HS-27A (cell line): ENCODE measurements around the gene MARF1.
"Not testable (repeated sequence)": the region's sequence is repeated elsewhere in the genome, so short reads cannot be mapped to it uniquely, and the experiment has no call there.

Experiments
- DNase-seq: peaks from one replicate; pipeline ENCODE4 v3.0.0-alpha.2; 2012; ENCODE audit warnings: low read depth, missing footprints

MARF1 gene

DNA sequence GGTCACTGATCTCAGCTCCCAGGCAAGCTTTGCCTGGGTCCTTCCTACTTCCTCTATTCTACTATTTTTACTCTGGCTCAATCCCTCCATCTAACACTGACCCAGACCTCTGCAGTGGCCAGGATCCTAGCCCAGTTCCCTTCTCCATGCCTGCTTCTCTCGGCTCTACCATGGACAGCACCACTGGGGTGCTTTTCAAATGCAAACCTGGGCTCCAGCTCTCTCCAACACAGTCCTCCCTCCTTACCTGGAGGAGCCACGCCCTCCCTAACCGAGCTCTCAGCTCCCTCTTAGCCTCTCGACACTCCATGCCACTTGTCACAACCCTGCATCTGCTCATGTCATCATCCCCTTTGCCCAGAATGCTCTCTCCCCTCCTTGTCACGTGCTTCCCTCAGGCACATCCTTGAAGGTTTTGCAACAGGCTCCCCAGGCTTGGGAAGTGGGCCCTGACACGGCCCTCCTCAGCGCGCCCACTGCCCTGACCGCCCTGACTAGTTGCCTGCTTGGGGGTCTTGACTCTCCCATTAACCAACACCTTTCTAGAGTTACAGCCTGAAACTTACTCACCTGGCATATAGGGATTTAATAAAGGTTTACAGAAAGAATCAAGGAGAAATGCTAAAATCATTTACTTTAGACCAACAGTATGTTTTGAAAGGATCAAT is 41.6 kb downstream of the MARF1 start:
- DNase-seq = no peak

DNA sequence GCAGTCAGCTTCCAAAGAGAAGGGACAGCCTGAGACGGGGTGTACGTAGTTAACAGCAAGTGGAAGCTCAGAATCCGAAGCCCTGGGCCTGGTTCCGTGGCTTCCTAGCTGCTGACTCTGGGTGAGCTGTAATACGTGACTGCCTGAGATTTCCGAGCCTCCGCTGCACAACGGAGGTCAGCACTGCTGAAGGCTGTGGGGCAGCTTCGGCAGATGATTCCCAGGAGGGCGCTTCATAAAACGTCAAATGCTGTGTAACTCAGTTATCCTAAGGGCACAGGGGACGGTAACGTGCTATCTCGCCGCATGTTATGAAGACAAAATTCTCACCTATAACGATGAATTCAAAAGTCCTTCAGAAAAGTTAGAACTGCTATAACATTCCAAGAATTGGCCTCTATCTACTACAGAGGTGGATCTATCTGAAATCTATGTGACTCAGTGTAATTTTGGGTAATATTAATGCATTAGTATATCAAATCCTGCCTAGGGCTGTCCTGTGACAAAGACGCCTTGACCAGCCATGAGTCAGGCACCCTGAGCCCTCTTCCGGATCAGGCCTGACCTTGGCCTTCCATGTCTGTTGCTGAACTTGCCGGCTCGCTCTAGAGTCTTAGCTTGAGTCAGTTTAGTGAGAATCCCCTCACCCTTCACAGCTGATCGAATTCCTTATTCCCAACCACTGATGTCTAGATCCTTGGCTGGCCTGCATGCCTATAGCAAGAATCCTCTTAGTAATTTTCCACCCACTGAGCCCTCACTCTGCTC is 43.5 kb downstream of the MARF1 start:
- no peak for DNase-seq

DNA sequence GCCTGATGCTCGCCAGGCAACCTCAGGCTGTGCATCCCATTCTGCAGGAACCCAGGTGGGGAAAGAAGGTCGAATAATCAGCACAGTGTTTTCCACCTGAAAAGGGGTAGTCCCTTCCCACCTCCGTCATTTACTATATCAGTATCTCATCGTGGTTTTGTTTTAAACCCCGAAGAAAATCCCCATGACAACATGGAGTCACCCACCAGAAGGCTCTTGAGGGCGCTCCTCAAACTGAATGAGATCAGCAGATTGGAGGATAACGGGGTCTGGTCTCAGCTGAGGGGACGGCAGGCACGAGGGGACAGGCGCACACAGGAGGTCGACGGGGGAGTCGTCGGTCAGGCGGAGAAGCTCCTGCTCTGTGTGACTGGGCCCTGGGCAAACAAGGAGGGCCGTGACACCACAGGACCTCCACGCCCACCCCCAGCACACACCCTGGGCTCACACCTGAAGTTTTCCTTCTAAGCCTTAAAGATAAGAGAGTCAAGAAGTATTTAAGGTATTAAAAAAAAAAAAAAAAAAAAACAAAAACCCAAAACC is 44.2 kb downstream of the MARF1 start:
- DNase-seq = no peak

DNA sequence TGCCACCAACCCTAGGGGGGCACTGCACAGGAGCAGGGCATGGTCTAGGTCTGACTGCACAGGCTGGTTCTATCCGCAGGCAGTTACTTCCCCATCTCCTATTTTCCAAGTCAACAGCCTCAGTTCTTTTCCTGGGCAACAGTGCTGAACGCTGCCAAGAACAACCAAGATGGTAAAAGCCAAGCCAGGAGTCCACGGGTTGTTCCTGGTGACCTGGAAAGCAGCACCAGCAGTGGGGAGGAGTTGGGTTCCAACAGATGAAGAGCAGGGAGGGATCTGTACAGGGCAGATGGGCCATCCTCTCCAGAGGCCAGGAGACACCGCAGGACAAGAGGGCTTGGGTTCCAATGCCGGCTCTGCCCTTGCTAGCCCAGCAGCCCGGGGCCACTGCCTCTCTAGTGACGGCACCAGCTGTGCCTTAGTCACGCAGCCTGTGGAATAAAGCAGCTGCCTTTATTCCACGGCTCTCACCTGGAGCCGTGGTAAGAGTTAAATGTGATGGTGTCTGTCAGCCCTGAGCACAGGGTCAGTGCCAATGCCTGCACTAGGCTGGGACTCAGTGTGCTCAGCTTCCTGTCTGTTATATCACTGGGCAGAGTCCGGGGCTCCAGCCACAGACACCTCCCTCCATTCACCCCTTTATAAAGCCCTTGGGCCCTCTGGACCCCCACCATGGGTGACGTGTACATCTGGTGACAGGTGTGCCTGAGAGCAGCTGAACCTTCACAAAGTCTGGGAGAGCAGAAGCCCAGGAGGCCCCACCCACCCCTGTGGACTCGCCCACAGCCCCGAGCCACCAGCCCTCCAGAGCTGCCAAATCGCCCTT is 44.9 kb downstream of the MARF1 start:
- no peak for DNase-seq

DNA sequence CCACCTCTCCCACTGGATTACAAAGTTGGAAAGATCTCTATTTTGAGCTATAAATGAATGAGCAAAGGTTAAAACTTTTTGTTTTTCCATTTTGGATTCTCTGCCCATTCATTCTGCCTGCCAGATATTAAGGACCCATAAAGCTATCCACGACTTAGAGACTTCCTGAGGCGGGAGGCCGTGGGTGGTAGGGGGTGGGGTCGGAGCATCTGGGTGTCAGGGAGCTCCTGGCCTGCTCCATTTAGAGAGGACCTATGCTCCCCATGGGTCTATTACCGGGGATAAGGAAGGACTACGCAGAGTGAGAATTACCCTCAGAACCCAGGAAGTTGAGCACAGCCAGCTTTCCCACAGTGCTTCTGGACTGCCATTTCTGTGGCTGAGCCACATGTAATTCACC is 45.8 kb downstream of the MARF1 start:
- no peak for DNase-seq

DNA sequence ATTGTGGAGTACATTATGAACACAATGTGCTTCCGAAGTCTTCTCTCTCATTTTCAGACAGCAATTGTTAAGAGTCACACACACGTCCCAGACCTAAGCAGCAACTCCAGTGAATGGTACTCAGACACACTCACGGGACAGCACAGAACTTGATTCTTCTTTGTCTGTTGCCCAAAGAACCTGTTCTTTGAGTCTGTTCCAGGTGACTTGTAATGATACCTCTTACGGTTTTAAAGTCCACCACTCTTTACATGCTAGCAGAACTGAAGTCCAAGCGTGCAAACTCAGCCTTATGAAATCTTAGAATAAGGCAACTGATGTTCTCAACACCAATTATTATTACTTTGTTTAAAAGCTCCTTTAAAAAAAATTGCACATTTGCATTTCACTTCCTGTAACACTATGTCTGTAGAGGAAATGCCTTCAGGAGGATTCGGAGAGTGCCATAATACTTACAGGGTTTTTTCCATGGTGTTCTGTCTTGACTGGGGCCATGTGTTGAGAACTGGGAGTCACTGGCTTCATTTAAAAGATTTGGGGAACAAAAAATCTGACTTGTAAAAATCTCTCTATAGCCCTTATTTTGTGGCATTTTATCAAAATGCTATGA is 48.1 kb downstream of the MARF1 start:
- DNase-seq = no peak

DNA sequence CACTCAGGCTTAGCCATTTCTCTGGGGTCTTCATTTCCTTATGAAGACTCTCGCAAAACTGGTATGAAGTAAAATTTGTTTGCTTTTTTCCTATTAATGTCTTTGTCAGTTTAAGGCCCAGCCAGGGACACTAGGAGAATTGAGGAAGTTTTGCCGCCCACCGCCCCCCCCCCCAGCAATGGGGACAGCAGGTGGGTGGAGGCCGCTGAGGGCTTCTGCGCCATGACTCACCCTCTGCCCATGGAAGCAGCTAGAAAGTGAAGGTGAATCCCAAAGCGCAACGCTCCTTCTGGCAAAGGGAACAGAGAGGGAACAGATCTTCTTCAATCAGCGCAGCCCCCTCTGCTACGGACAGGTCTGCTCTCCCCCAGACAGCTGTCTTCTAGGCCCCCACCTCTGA is 49.7 kb downstream of the MARF1 start:
- DNase-seq = no peak

DNA sequence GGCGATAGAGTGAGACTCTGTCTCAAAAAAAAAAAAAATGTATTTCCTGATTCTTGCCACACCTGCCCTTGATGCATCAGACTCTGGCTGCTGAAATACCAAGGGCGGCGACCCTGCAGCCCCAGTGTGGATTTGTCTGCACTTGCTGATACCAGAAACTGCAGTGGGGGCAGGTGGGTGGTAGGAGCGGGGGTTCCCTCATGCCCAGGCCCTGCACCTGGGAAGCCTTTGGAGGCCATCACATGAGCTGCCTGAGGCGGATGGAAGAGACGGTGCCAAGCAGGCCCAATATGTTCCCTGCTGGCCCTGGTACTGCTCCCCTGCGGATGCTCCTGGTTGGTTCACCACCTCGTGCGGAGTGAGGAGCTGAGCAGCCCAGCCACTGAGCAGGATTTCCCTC is 50.6 kb downstream of the MARF1 start:
- no peak for DNase-seq

DNA sequence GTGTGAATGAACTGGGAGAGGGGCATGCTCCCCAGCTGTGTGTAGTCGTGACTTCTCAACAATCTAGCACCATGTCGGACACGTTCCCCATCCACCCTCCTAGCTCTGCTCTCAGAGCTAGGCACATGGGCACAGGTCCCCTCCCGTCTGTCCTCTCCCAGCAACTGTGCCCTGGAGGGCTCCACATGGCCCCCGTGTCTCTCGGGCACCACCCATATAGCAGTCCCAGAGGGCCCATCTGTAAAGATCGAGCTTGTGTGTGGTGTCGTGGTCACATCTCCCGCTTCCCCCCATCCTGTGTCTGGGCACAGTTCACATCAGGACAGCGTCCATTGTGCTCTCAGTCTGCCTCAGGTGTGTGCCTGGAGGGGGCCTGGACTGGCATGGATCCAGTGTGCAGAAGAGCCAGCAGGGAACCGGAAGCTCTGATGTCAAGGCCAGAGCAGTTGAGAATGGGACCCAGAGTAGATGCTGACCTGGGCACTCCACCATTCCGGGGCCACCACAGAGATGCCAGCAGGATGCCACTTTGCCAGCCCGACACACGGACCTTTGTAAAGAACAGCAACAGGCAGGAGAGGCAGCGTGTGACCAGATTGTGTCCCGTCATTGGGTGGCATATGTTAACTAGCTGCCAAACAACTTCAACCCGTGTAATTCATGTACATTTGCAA is 55.7 kb downstream of the MARF1 start:
- DNase-seq = no peak

DNA sequence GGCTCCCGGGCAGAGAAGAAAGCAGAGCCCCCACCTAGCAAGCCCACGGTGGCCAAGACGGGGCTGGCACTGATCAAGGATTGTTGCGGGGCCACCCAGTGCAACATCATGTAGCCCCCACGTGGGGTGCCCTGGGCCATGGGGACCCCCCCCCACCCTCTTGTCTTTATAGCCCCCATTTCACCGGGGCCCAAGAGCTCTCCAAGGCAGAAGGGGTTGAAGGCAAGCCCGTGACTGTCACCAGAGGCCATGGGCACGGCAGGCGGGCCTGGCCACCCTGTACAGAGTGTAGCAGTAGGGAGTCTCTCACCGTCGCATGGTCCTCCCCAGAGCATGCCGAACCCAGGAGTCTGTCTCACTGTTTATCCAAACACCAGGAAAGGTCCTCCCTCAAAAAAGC is 56.2 kb downstream of the MARF1 start:
- DNase-seq = no peak

DNA sequence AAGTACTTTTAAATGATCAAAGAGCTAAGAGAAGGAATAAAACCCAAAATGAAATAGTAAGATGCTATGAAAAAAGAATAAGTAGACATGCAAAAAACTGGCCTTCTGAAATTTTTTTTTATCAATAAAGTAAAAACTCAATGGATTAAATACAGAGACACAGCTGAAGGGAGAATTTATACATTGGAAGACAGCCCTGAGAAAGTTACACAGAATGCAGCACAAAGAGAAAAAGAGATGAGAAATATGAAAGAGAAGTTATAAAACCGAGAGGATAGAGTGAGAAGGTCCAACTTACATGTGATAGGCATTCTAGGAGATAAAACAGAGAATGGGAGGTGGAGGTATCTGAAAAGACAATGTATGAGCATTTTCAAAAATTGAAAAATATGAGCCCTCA is 57.0 kb downstream of the MARF1 start:
- no peak for DNase-seq

DNA sequence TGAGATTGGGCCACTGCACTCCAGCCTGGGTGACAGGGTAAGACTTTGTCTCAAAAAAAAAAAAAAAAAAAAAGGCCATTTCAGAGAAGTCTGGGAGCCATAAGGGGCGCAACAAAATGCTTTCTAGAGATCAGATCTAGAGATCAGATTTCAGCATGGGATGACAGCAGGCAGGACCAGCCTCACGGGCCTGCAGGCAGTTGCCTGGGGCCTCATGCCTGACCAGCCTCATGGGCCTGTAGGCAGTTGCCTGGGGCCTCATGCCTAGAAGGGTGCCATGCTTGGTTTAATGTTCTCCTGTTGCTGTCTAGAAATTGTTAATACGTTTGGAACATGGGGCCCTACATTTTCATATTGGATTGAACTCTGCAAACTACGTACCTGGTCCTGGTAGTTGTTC is 59.4 kb downstream of the MARF1 start:
- no peak for DNase-seq

DNA sequence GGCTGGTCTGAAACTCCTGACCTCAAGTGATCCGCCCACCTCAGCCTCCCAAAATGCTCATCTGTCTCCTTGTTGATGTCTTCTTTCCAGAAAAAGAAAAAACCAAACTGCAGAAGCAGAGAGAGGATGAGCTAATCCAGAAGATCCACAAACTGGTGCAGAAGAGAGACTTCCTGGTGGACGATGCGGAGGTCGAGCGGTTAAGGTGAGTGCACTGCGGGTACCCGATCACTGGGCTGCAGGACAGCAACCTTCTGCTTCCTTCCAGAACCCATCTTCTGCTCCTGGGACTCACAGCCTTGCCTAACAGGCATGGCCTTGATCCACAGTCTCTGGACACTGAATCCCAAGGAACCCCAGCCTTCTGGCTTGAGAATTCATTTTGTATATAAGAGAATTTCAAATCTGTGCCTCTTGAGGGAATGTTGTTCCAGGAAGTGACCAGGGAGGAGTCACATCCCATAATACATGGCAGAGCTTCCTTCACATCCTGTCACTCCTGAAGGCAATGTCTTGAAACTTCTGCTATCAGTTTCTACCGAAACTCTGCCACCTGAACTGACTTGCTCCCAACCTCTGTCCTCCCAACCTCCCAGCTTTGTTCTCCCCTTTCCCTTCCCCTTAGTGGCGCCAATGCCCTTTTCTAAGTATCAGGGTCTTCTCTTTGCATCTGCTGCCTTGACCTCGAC is 61.7 kb downstream of the MARF1 start:
- no peak for DNase-seq

DNA sequence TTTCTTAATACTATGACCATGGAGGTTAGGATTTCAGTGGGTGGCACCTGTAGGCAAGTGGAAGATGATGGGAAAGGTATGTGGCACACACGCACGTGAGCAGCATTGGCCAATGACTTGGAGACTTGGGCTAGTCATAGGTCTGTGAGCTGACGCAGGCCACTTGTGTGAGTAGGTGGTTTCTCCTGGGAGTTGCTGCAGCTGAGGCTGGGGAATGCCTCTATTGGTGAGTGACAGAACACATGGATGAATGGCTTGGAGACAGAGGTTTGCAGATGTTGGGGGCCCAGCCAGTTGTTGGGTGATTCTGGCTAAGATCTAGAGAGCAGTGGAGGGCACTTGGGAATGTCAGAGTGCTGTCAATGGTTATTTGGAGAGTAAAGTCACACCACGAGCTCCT is 64.1 kb downstream of the MARF1 start:
- DNase-seq = no peak

DNA sequence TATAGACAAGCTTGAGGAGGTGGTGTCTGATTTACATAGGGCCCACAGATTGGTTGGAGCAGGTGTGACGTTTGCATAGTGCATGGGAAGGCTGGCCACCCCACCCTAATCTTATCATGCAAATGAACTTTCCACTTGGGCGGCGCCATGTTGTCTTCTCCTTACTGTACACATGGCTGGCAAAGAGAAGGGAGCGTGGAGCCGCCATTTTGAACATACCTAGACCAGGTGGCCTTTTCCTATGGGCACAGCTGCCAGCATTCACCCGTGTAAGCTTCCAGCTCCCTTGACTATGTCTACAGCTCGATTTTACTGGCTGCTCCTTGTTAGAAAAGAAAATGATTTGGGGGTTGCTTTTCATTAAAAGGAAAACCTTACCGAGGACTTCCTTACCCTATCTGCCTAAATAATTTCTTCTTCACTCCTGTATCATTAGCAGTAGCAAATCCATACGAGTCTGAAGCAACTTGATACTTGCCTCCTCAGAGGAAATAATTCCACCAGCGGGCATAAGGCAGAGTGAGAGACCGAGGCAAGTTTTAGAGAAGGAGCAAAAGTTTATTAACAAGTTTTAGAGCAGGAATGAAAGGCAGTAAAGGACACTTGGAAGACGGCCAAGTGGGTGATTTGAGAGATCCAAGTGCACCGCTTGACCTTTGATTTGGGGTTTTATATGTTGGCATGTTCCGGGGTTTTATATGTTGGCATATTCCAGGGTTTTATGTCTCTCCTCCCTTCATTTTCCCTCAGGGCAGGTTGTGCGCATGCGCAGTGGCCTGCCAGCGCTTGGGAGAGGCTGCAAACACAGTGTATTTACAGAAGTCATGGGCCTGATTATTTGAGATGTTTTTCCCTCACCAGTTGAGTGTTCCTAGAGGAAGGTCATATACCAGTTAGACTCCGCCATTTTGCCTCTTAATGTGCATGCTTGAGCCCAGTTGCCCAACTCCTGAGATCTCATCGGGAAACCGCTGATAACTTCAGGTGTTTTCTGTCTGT is 65.7 kb downstream of the MARF1 start:
- DNase-seq = no peak

DNA sequence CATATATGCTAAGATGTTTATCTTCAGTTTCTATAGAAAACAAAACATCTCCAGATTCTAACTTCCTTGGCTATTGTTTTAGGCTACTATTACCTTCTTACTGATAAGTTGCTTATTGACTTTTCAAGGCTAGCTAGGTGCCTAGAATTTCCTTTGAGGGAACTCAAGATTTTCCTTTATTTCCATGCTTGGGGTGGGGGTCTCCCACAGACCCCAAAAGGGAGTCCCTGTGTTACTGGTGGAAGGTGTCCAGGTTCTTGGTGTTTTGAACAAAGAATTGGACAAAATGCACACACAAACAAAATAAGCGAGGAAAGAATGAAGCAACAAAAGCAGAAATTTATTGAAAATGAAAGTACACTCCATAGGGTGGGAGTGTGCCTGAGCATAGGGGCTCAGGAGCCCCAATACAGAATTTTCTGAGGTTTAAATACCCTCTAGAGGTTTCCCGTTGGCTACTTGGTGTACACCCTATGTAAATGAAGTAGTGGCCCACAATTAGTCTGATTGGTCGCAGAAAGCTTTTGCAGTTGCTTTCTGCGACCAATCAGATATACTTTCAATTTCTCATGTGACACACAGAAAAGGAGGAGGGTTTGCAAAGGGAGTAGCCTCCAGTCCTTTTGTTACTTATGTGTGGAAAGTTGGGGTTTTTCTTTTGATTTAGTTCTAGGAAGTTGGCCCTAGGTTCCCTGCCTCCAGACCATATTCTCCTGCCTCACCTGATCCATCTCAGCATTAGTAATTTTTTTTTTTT is 67.5 kb downstream of the MARF1 start:
- no peak for DNase-seq

DNA sequence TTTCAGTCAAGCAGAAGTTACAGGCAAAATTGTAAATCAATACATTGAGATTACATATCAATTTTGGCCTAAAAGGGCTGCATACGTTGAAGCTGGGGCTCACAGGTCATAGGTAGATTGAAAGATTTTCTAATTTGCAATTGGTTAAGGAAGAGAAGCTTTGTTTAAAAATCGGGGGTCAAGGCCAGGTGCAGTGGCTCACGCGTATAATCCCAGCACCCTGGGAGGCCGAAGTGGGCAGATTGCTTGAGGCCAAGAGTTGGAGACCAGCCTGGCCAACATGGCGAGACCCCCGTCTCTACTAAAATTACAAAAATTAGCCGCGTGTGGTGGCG is 68.4 kb downstream of the MARF1 start:
- no peak for DNase-seq

DNA sequence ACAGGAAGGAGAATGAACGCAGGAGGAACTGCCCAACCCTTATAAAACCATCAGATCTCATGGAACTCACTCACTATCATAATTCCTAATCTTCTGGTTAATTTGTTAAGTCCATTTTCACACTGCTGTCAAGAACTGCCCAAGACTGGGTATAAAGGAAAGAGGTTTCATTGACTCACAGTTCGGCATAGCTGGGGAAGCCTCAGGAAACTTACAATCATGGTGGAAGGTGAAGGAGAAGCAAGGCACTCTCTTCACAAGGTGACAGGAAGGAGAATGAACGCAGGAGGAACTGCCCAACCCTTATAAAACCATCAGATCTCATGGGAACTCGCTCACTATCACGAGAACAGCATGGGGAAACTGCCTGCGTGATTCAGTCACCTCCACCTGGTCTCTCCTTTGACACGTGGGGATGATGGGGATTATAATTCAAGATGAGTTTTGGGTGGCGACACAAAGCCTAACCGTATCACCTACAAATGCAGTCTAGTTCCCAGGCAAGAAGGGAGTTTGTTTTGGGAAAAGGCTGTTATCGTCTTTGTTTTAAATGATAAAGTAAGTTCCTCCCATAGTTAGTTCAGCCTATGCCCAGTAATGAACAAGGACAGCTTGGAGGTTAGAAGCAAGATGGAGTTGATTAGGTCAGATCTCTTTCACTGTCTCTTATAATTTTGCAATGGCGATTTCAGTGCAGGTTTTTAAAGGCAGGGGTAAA is 68.9 kb downstream of the MARF1 start:
- DNase-seq = not testable (repeated sequence)
